HEK293T (cell line): ENCODE results near the gene EFCAB11.

Experiments
- CTCF ChIA-PET: fragments of 350-600 bp; formaldehyde crosslinking; extraction: SDS; loops from one replicate; lab custom pipeline; 2021; ENCODE audit warnings: antibody characterized with exemption, inconsistent platforms; lab: Yijun Ruan, JAX
- POLR2A ChIA-PET: fragments of 350-600 bp; formaldehyde crosslinking; extraction: SDS; loops from one replicate; lab custom pipeline; 2020; ENCODE audit warnings: antibody characterized with exemption, inconsistent platforms; lab: Yijun Ruan, JAX
- DNase-seq: peaks from one replicate; pipeline ENCODE4 v3.0.0; 2012; ENCODE audit warnings: mixed read lengths; ENCODE audit errors: extremely low spot score
- ARNT ChIP-seq: fragments of 450-650 bp; IDR thresholded peaks from 2 replicates; pipeline ENCODE4 v1.6.1; 2017; ENCODE audit warnings: mild to moderate bottlenecking
- BHLHE40 ChIP-seq: fragments of 450-650 bp; IDR thresholded peaks from 2 replicates; pipeline ENCODE4 v1.6.1; 2016; ENCODE audit warnings: mild to moderate bottlenecking, moderate library complexity, borderline replicate concordance
- CTBP1 ChIP-seq: fragments of 450-650 bp; IDR thresholded peaks from 2 replicates; pipeline ENCODE4 v1.6.1; 2016; ENCODE audit warnings: borderline replicate concordance
- ELF4 ChIP-seq: fragments of 450-650 bp; IDR thresholded peaks from 2 replicates; pipeline ENCODE4 v1.6.1; 2017; ENCODE audit warnings: antibody characterized with exemption
- FOXA1 ChIP-seq: fragments of 450-650 bp; IDR thresholded peaks from 2 replicates; pipeline ENCODE4 v1.6.1; 2016; ENCODE audit warnings: mild to moderate bottlenecking
- FOXK2 ChIP-seq: fragments of 450-650 bp; IDR thresholded peaks from 2 replicates; pipeline ENCODE4 v1.6.1; 2016; ENCODE audit warnings: mild to moderate bottlenecking
- FOXM1 ChIP-seq: fragments of 450-650 bp; IDR thresholded peaks from 2 replicates; pipeline ENCODE4 v1.6.1; 2017; ENCODE audit warnings: mild to moderate bottlenecking, borderline replicate concordance
- HDGF ChIP-seq: fragments of 450-650 bp; IDR thresholded peaks from 2 replicates; pipeline ENCODE4 v1.6.1; 2017; ENCODE audit warnings: antibody characterized with exemption, borderline replicate concordance
- L3MBTL2 ChIP-seq: fragments of 450-650 bp; conservative IDR thresholded peaks from 2 replicates; pipeline ENCODE4 v1.6.1; 2016; ENCODE audit warnings: mild to moderate bottlenecking
- LEF1 ChIP-seq: fragments of 450-650 bp; IDR thresholded peaks from 2 replicates; pipeline ENCODE4 v1.6.1; 2017; ENCODE audit warnings: mild to moderate bottlenecking, borderline replicate concordance
- NFRKB ChIP-seq: fragments of 450-650 bp; IDR thresholded peaks from 2 replicates; pipeline ENCODE4 v1.6.1; 2016; ENCODE audit warnings: mild to moderate bottlenecking, moderate library complexity
- PKNOX1 ChIP-seq: fragments of 450-650 bp; IDR thresholded peaks from 2 replicates; pipeline ENCODE4 v1.6.1; 2016
- SP1 ChIP-seq: fragments of 450-650 bp; IDR thresholded peaks from 2 replicates; pipeline ENCODE4 v1.6.1; 2017
- SUZ12 ChIP-seq: fragments of 450-650 bp; IDR thresholded peaks from 2 replicates; pipeline ENCODE4 v1.6.1; 2016; ENCODE audit warnings: mild to moderate bottlenecking
- TARDBP ChIP-seq: fragments of 450-650 bp; IDR thresholded peaks from 2 replicates; pipeline ENCODE4 v1.6.1; 2016
- ZNF384 ChIP-seq: fragments of 450-650 bp; IDR thresholded peaks from 2 replicates; pipeline ENCODE4 v1.6.1; 2016

The EFCAB11 gene

GRCh38 chr14:89747126-89747525 lies 207.4 kb downstream of the EFCAB11 start:
- no peak for TF ChIP-seq TARDBP
- no peak for TF ChIP-seq NFRKB
- TF ChIP-seq FOXM1: no peak
- no peak for TF ChIP-seq HDGF
- TF ChIP-seq SP1: no peak
- no peak for TF ChIP-seq PKNOX1
- TF ChIP-seq ZNF384: no peak
- no peak for TF ChIP-seq LEF1
- TF ChIP-seq FOXA1: no peak
- no peak for TF ChIP-seq CTBP1
- ChIA-PET CTCF (no interaction called here), POLR2A (no interaction called here)
- DNase-seq: no peak

GRCh38 chr14:89746654-89747053 lies 207.9 kb downstream of the EFCAB11 start:
- ChIA-PET POLR2A (no interaction called here), CTCF (no interaction called here)
- DNase-seq: no peak
- no peak for TF ChIP-seq CTBP1
- no peak for TF ChIP-seq HDGF

- TF ChIP-seq NFRKB (no peak), SP1 (no peak), L3MBTL2 (no peak), FOXK2 (no peak), BHLHE40 (no peak), TARDBP (no peak), CTBP1 (no peak), LEF1 (no peak), HDGF (no peak), SUZ12 (no peak), ELF4 (no peak), ARNT (no peak), PKNOX1 (no peak), FOXA1 (no peak), FOXM1 (no peak), ZNF384 (no peak)
- no peak for DNase-seq
- ChIA-PET POLR2A (no interaction called here), CTCF (no interaction called here)
These were observed 208.4 kb downstream of the EFCAB11 start for GRCh38 chr14:89746135-89746534.
